MM.1S (cell line): Measurements from ENCODE around the gene RGS17.

Experiments used
- DNase-seq: peaks from one replicate; pipeline ENCODE4 v3.0.0-alpha.2; 2015
- H2AFZ ChIP-seq: fragments of 300-600 bp; sonication (generic); 2 replicates; pipeline ENCODE4 v1.6.0; 2016; ENCODE audit warnings: antibody characterized with exemption, low read length
- H3F3A ChIP-seq: fragments of 300-600 bp; sonication (generic); 2 replicates; pipeline ENCODE4 v1.6.1; 2016; ENCODE audit warnings: mild to moderate bottlenecking, antibody characterized with exemption, low read length, moderate library complexity, mixed read lengths; ENCODE audit not compliant: insufficient read depth
- H3K27ac ChIP-seq: fragments of 300-600 bp; sonication (generic); 2 replicates; pipeline ENCODE4 v1.5.1; 2016; ENCODE audit warnings: mild to moderate bottlenecking, low read length
- H3K27me3 ChIP-seq: fragments of 300-600 bp; sonication (generic); replicated peaks from 2 replicates; pipeline ENCODE4 v1.6.0; 2016; ENCODE audit warnings: low read length; ENCODE audit not compliant: insufficient read depth
- H3K36me3 ChIP-seq: fragments of 300-600 bp; sonication (generic); replicated peaks from 2 replicates; pipeline ENCODE4 v1.6.1; 2016; ENCODE audit warnings: mild to moderate bottlenecking, low read length, mixed read lengths; ENCODE audit not compliant: insufficient read depth
- H3K4me1 ChIP-seq: fragments of 300-600 bp; sonication (generic); 2 replicates; pipeline ENCODE4 v1.6.1; 2016; ENCODE audit warnings: low read length, mixed read lengths
- H3K4me2 ChIP-seq: fragments of 300-600 bp; sonication (generic); 2 replicates; pipeline ENCODE4 v1.6.0; 2016; ENCODE audit warnings: low read depth, low read length
- H3K4me3 ChIP-seq: fragments of 300-600 bp; sonication (generic); 2 replicates; pipeline ENCODE4 v1.5.1; 2016; ENCODE audit warnings: low read length, mixed read lengths
- H3K79me2 ChIP-seq: fragments of 300-600 bp; sonication (generic); 2 replicates; pipeline ENCODE4 v1.6.1; 2016; ENCODE audit warnings: mixed run types, low read length, mixed read lengths
- H3K9ac ChIP-seq: fragments of 300-600 bp; sonication (generic); 2 replicates; pipeline ENCODE4 v1.6.1; 2016; ENCODE audit warnings: low read length, mixed read lengths
- H3K9me2 ChIP-seq: fragments of 300-600 bp; sonication (generic); replicated peaks from 2 replicates; pipeline ENCODE4 v1.6.1; 2016; ENCODE audit warnings: mild to moderate bottlenecking, low read length, mixed read lengths; ENCODE audit not compliant: insufficient read depth
- H3K9me3 ChIP-seq: fragments of 300-600 bp; sonication (generic); replicated peaks from 2 replicates; pipeline ENCODE4 v1.6.1; 2016; ENCODE audit warnings: mild to moderate bottlenecking, low read length, mixed read lengths; ENCODE audit not compliant: insufficient read depth
- H4K20me1 ChIP-seq: fragments of 300-600 bp; sonication (generic); 2 replicates; pipeline ENCODE4 v1.6.1; 2016; ENCODE audit warnings: mild to moderate bottlenecking, low read length, moderate library complexity, mixed read lengths; ENCODE audit not compliant: insufficient read depth
- CTCF ChIP-seq: fragments of 300-600 bp; sonication (generic); IDR thresholded peaks from 2 replicates; pipeline ENCODE4 v1.5.1; 2016; ENCODE audit warnings: antibody characterized with exemption, low read length, mixed read lengths
- EZH2 ChIP-seq: fragments of 300-600 bp; sonication (generic); optimal IDR thresholded peaks from 2 replicates; pipeline ENCODE3; 2017; ENCODE audit warnings: low read depth, mild to moderate bottlenecking, antibody characterized with exemption, low read length, mixed read lengths
- EZH2phosphoT487 ChIP-seq: fragments of 300-600 bp; sonication (generic); IDR thresholded peaks from 2 replicates; pipeline ENCODE4 v1.6.1; 2018; ENCODE audit warnings: antibody characterized with exemption, low read length

The RGS17 gene

DNA sequence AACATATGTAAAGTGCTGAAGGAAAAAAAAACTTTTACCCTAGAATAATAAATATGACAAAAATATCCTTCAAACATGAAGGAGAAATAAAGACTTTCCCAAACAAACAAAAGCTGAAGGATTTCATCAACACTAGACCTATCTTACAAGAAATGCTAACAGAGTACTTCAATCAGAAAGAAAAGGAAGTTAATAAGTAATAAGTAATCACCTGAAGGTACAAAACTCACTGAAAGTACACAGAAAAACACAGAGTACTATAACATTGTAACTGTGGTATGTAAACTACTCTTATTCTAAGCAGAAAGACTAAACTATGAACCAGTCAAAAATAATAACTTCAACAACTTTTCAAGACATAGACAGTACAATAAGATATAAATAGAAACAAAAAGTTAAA is 67.1 kb downstream of the RGS17 start:
- TF ChIP-seq CTCF (no peak), EZH2phosphoT487 (no peak), EZH2 (no peak)
- Histone ChIP-seq H3K9me2 (no peaks in the 10 kb centered on the region), H3F3A (no peaks in the 10 kb centered on the region), H3K4me2 (no peak overlapping the region), H2AFZ (no peak overlapping the region), H4K20me1 (no peaks in the 10 kb centered on the region), H3K27me3 (no peaks in the 10 kb centered on the region), H3K79me2 (no peaks in the 10 kb centered on the region), H3K9me3 (no peaks in the 10 kb centered on the region), H3K9ac (no peak overlapping the region), H3K4me3 (no peak overlapping the region), H3K27ac (no peak overlapping the region), H3K36me3 (no peaks in the 10 kb centered on the region), H3K4me1 (no peaks in the 10 kb centered on the region)
- no peak for DNase-seq

- Histone ChIP-seq H3K4me2 (no peak overlapping the region), H3F3A (no peaks in the 10 kb centered on the region), H4K20me1 (no peaks in the 10 kb centered on the region), H3K9me2 (no peaks in the 10 kb centered on the region), H3K27ac (no peak overlapping the region), H3K79me2 (no peaks in the 10 kb centered on the region), H2AFZ (no peak overlapping the region), H3K4me3 (no peak overlapping the region), H3K27me3 (no peaks in the 10 kb centered on the region), H3K4me1 (no peaks in the 10 kb centered on the region), H3K36me3 (no peaks in the 10 kb centered on the region), H3K9me3 (no peaks in the 10 kb centered on the region), H3K9ac (no peak overlapping the region)
- no peak for DNase-seq
- TF ChIP-seq CTCF (no peak), EZH2 (no peak), EZH2phosphoT487 (no peak)
Observed at GRCh38 chr6:153062516-153062915, 68.6 kb downstream of the RGS17 start.

DNA sequence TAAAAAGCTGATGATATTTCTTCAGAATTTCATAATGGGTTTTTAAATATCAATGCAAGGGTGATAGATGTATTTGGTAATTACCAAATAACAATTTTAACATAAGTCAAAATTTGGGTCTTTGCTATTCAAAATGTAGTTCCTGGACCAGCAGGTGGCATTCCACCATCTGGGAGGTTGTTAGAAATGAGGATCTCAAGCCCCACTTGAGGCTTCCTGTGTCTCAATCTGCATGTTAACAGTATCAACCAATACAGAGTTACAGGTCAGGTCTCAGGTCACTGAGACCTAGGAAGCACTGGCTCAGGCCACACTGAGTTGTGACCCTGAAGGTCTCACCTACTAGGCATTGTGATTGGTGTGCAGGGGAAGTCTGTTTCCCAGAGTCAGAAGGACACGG is 71.3 kb downstream of the RGS17 start:
- no peaks in the 10 kb centered on the region for H3K9me2 ChIP-seq
- no peak for TF ChIP-seq EZH2phosphoT487
- no peak for DNase-seq

GRCh38 chr6:153059311-153059710 is 71.8 kb downstream of the RGS17 start:
- H3K9ac ChIP-seq = no peak overlapping the region
- H3K27me3 ChIP-seq = no peaks in the 10 kb centered on the region
- H3K36me3 ChIP-seq = no peaks in the 10 kb centered on the region
- no peak for DNase-seq
- no peak overlapping the region for H3K4me3 ChIP-seq
- H3K4me2 ChIP-seq = no peak overlapping the region
- TF ChIP-seq EZH2 (no peak), EZH2phosphoT487 (no peak), CTCF (no peak)
- no peaks in the 10 kb centered on the region for H3K9me2 ChIP-seq
- no peaks in the 10 kb centered on the region for H3K9me3 ChIP-seq
- H3F3A ChIP-seq = no peaks in the 10 kb centered on the region
- H4K20me1 ChIP-seq = no peaks in the 10 kb centered on the region
- no peak overlapping the region for H2AFZ ChIP-seq
- H3K4me1 ChIP-seq = no peaks in the 10 kb centered on the region
- no peak overlapping the region for H3K27ac ChIP-seq
- no peaks in the 10 kb centered on the region for H3K79me2 ChIP-seq

More for the DNA sequence above, 71.3 kb downstream of the RGS17 start:
- no peak overlapping the region for H3K27ac ChIP-seq
- no peak overlapping the region for H2AFZ ChIP-seq
- H3K4me2 ChIP-seq = no peak overlapping the region
- H3K27me3 ChIP-seq = no peaks in the 10 kb centered on the region
- H3K79me2 ChIP-seq = no peaks in the 10 kb centered on the region
- no peaks in the 10 kb centered on the region for H3F3A ChIP-seq
- no peak overlapping the region for H3K9ac ChIP-seq
- H3K36me3 ChIP-seq = no peaks in the 10 kb centered on the region
- no peak overlapping the region for H3K4me3 ChIP-seq
- H3K4me1 ChIP-seq = no peaks in the 10 kb centered on the region
- no peaks in the 10 kb centered on the region for H3K9me3 ChIP-seq
- H4K20me1 ChIP-seq = no peaks in the 10 kb centered on the region
